GM19468 (cell line): ENCODE measurements around the gene BCAS3.
"Not testable (repeated sequence)": the region's sequence is repeated elsewhere in the genome, so short reads cannot be mapped to it uniquely, and the experiment has no call there.

Source experiments
- ATAC-seq: cut with Tn5 transposase; IDR thresholded peaks from one replicate; pipeline ENCODE4 v1.9.1; 2021; ENCODE audit warnings: mild to moderate bottlenecking, moderate library complexity, moderate number of reproducible peaks; ENCODE audit not compliant: unreplicated experiment; ENCODE audit errors: extremely low read depth

The BCAS3 gene

DNA sequence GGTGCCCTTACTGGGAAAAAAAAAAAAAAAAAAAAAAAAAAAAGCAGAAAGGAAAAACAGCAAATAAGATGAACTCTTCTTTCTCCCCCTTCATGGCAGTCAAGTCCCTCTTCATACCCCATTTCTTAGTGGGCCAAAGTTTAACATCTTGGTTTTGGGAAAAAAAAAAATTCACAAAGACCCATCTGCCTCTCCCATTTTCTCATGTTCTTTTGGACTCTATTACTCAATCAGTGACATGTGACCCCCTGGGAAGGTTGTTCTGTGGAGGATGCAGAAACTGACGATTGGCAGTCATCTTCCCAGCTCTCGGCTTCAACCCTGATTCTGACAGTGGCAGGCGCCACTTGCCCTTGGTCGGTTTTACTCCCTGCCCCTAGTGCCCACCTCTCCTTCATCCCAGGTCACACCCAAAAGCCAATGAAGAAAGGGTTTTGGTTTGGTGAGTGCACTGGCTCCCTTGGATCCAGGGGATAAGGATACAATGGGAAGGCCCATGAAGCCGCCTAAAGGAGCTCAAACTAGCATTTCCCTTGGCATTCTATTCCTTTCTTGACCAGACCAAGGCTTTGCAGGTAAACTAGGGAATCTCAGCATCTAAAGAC, 661.3 kb downstream of the BCAS3 start:
- ATAC-seq: no peak

DNA sequence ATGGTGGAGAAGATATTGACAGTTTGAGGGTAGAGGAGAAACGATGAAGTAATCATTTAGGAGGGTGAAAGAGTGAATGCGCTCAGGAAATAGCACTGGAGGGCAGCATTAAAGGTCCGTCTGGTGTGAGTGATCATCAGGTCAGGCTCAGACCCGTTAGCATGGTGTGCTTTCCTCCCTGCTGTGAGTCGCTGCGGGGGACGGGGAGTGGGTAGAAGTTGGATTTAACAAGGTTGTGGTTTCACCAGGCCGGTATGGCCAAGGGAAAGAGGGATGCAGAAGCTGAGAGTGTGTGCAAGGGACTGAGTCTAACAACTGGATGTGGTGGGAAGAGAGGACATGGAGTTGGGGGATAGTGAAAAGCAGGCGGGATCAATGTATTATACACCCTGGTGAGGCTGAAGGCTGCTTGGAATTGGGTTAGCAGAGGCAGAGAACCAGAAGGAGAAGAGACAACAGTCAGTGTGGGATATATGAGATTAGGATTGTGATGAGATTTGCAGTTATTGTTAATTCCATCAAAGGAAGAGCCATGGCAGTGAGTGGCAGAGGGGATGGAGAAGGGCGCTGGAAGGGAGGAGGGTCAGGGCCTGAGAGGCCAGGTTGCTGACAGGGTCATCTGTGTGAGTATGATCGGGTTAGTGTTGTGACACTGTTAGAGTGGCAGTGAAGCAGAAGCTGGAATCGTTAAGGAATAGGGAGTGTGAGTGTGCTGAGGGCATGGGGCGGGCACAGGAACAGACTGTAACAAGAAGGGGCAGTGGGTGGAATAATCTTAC, 663.0 kb downstream of the BCAS3 start:
- ATAC-seq: no peak

DNA sequence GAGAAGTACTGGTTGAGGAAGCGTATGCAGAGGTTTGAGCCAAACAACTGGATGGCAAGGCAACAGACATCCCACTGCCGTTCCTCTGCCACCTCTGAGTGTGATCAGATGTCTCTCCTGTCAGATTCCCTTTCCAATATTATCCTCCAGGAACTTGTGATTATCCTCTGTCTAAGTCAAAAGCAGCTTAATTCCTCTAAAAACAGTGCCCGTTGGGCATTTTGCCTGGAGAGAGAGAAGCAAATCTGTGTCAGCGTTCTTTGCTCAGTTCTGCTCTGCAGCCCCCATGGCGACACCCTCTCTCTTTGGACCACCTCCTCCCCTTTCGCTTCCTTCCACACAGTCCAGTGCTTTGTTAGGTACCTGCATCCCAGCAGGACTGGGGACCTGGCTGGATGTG, 665.9 kb downstream of the BCAS3 start:
- ATAC-seq: no peak

DNA sequence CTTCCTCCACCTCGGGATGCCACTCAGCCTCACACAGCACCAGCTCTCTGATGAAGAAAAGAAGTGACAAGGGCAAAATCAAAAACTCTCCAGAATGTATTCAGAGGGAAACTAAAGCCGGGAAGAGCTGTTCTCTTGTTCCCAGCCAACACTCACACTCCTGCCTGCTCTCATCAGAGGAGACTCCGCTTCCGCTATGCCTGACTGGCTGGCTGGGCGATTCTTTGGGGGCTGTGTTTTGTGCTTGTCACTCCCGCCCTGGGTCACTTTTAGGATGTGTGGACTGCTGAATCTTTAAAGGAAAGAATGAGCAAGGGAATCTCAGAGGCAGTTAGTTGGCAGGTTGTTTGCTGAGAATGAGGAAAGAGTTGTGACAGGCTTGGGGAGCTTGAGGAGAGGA, 667.4 kb downstream of the BCAS3 start:
- no peak for ATAC-seq

DNA sequence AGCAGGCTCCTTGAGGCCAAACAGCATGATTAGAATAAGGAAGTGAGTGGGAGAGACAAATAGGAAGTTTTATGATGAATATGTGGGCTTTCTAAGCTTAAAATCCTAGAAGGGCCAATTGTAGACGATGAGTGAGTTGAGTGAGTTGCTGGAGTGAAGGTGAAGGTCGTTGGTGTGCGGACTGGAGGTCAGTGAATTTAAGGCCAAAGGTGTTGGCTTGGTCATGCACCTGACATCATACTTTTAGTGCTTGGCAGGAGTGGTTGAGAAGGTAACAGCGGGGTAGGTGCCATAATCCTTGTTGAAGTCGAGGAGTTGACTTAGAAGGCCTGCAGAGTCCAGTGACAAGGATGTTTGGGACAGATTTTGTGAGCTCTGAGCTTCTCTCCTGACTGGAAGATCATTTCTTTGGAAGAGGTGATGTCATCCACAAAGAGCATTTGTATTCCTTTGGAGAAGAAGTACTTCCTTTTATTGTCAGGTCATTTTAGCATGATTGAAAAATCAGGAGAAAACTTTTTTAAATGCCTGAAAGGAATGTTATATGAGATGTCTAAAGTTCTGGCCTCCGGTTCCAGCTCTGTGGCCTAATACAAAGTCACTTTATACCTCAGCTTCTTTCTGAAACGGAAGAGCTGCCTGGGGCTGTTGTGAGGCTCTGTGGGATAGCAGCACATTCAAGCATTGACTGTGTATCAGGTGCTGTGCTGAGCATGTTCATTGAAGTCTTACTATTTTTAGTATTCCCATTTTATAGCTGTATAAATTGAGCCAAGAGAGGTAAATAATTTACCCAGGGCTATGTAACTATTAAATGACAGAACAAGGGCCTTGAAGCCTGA, 668.4 kb downstream of the BCAS3 start:
- ATAC-seq: no peak

DNA sequence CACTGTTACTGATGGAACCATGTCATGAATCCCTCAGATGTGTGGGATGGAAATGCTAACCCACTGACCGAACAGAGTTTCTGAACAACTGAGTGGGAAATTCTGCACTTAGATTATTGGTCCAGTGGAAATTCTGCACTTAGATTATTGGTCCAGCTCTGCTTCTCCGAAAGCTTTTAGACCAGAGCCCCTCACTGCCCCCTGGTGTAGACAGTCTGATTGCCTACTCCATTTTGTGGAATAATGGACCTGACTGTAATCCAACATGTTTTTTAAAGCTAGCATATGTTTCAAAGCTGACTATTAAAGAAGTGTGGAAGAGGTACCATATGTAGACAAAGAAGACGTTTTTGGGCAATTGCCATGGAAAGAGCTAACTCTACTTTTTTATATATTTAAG, 671.7 kb downstream of the BCAS3 start:
- ATAC-seq: no peak

DNA sequence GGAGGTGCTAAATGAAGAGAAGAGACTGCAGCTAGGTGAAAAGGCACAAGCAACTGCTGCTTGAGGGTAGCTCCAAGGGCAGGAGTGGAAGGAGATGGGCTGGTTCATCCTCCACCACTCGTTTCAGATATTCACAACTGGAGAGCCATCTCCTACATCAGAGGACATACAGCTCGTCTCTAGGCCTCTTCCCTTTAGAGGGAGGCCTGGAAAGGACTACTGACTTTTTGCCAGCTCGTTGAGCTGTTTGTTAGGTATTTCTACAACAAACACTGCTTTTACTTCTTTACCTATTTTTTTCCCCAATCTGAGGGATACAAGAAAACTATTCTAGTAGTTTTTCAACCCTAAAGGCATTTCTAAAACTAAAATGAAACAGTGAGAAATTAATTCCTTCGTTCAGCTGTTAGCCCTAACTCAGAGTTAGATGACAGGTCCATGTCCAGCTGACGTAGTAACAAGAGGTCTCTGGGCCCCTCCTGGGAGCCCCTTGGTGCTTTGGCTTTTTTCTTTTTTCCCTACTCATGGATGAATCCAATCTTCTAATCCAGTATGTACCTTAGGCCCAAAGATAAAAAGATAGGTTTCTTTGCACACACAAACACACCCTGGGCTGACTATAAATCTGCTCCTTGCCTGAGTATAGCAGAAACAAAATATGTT, 674.2 kb downstream of the BCAS3 start:
- ATAC-seq: no peak

DNA sequence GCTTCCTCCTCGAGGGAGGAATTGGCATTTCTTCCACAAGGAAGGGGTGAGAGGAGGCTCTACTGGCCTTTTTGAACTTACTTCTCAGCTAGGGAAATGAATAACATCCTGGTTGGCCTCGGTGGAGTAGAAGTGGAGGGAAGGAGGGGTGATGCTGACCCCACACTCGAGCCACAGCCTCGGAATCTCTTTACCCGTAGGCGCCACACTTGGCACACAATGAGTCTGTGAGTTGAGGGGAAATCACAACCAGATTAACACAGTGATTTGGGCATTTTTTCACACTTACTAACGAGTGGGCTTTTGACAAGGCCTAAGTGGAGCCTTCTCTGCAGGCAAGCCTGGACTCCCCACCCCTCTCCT, 674.7 kb downstream of the BCAS3 start:
- ATAC-seq: no peak

DNA sequence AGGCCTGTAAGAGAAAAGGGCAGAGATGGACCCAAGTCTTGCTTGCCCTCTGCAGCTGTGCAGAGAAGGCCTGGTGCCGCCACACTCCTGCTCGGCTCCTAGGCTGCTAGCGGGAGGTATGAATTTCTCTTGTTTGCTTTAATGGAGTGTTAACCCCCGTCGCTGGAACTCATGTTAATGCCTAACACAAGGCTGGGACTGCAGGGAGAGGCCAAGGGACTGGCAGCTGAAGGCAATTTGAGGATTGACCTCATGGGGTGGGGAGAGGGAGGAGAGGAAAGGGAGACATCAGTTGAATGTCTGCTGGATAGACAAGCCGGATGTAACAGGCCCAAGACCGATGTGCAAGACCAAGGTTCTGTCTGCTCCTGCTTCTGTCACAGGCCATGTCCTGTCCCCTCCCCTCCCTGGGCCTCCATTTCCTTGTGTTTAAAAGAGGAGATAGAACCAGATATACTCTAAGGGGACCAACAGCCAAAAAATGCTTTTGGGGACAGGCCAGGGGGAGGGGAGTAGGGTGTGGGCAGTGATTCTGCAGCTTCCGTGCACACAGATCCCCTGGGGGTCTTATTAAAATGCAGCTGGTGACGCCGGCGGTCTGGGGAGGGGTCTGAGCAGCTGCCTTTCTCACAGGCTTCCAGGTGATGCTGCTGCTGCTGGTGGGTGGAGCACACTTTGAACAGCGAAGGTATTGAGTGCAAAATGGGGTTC, 675.3 kb downstream of the BCAS3 start:
- ATAC-seq: no peak

DNA sequence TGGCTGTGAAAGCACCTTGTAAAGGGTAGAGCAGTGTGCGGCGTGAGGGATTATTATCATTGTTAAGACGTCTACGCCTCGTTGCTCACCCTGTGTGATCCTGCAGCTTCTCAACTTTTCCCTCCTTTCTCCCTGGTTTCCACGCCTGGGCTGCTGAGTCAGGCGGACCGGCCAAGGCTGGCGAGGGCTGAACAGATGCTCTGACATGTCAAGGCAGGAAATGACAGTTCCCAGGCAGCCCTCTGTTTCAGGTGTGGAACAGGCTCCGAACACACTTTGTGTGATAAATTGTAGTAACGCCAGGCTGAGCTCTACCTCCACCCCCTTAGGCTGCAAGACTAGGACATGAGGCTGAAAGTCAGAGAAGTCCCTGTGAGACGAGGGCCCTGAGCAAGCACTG, 676.0 kb downstream of the BCAS3 start:
- no peak for ATAC-seq

DNA sequence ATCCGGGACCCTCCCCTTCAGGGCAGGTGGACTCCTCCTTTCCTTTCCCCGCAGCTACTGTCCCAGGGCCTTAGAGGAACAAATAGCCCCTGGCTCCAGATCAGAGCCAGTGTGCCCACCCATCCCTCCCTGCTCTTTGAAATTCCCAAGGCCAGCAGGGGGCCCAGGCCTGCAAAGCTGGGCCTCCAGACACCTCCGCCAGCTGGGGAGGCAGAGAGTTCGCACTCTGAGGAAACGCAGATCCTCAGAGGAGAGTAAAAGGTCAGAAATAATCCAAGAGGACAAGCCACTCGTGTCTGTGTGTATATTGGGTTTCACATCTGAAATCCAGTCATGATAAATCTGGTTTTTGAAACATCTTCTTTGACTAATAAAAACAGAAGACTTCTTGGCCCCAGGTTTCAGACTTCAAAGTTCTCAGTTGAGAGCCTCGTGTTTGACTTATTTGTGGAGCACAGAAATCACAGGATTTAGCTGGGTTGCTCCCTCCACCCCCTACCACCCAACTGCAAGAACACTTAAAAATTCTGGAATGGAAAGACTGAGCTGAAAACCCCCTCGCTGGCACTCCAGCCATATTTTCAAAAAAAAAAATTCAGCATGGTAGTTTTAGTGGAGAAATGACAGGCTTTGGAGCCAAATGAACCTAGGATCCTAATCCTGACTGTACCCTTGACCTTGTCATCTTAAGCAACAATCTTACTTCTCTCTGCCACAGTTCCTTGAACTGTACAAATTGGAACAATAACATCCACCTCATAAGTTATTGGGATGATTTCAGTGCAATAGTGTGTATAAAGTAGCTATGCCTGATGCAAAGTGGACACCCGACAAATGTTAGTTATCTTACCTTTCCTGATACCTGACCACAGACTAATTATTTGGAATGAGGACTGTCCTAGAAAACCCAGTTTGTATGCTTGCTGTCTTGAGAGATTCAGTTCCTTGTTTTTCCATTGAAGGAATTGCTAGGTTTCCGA, 677.5 kb downstream of the BCAS3 start:
- ATAC-seq: no peak

DNA sequence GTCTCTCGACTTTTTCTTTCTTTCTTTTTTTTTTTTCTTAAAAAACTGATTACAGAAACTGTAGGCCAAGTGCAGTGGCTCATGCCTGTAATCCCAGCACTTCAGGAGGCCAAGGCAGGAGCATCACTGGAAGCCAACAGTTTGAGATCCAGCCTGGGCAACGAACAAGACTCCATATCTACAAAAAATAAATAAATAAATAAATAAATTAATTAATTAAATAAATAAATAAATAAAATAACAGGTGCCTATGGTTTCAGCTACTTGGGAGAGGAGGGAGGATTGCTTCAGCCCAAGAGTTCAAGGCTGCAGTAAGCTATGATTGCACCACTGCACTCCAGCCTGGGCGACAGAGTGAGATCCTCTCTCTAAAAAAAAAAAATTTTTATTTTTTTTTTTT, 679.4 kb downstream of the BCAS3 start:
- not testable (repeated sequence) for ATAC-seq

DNA sequence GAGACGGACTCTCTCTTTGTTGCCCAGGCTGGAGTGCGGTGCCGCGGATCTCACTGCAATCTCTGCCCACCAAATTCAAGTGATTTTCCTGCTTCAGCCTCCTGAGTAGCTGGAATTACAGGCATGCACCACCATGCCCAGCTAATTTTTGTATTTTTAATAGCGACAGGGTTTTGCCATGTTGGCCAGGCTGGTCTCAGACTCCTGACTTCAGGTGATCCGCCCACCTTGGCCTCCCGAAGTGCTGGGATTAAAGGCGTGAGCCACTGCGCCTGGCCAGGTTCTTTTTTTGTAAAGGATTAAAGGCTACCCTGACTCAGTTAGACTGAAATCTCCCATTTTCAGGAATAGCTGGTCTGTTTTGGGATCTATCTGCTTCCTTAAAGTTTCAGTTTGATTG, 681.9 kb downstream of the BCAS3 start:
- ATAC-seq: not testable (repeated sequence)

DNA sequence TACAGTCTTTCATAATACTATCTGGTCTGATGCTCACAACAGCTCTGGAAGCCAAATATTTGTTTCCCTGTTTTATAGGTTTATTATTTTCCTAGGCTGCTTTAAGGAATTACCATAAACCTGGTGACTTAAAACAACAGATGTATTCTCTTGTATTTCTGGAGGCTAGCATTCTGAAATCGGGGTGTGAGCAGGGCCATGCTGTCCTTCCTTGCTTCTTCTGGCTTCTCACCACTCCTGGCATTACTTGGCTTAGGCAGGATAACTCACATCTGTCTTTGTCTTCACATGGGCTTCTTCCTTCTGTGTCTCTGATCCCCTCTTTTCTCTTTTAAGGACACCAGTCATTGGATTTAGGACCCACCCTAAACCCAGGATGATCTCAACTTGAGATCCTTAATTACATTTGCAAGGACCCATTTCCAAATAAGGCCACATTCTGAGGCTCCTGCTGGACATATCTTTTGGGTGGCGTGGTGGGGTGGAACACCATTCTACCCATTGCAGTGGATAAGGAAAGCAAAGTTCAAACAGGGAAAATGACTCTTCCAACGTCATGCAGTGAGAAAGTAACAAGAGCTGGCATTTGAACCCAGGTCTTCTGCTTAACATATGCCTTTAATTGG, 682.8 kb downstream of the BCAS3 start:
- no peak for ATAC-seq

DNA sequence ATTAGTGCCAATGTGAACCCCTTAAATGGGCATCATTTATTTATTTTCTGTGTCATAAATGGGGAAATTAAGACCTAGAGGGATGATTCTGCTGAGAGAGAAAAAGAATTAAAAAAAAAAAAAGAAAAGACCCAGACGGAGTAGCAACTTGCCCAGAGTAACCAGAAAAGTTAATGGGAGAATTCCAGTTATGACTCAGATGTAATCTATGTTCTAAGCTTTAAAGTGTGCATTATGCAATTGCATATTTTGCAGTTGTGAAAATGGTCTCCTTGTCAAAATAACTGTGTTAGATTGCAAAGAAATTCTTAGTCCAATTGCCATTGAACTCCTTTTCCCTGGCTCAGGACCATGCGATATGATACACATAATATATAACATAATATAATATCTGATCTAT, 683.4 kb downstream of the BCAS3 start:
- no peak for ATAC-seq

DNA sequence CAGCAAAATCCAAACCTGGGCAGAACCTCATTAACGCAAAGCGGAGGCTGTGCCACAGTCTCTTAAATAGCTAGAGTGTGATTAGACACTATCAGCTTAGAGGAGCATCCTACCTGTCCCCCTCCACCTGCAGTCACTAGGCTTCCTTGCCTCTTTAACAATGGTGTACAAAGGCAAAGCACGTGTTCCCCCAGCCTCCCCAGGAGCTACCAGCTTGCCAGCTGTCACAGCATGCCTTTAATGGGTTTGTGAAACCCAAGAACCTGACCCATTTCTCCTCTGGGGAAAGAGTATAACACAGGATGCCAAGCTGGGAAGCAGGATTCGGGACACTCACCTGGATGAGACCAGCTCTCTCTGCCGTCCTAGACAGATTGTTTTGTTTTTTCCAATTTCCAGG, 684.7 kb downstream of the BCAS3 start:
- no peak for ATAC-seq

DNA sequence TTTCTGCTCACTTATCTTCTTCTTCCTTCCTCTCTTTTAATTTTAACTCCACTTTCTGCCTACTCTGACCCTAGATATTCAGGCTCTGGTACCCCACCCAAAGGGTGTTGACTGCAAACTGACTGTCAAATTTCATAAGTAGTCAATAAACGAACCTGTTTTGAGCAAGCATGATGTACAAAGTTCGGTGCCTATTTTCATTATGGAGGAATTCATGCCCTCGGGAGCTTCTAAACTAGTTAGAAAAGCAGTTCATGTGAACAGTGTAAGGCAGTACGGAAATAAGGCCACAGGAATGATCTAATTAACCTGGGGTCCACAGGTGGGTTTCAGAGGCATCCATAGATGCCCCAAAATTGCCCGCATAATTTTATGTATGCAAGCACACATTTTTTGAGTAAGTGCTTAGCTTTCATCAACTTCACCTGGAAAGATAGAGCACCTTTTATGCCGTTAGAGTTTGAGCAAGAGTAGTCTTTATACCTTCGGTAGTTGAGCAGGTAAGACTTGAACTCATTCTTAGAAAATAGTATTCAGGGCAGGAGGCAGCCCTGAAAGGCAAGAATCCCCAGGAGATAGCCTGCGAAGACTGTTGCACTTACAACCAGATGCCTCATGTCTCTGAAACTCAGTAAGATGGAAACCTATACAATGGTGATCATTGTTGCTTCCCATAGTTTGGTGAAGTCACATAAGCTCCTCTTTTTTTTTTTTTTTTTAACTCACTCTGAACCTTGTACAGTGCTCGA, 685.4 kb downstream of the BCAS3 start:
- ATAC-seq: no peak
